Suprapubic skin (tissue), 4 donors: ENCODE results near the gene PRR3. TPM values are rescaled to one million over a fixed set of nuclear protein-coding genes. Genes with fewer than 3 reads are reported as not detected.

ENCODE experiments used
- DNase-seq, 2 donors: peaks; one replicate each; pipeline ENCODE4 v3.0.0-alpha.2; 2019; ENCODE audit warnings: low spot score in 2 of 2
- H3K27ac ChIP-seq: fragments of 200-600 bp; sonication (generic); one replicate; pipeline ENCODE4 v1.5.1; 2019
- H3K27me3 ChIP-seq: fragments of 200-600 bp; sonication (generic); one replicate; pipeline ENCODE4 v1.5.1; 2019
- H3K36me3 ChIP-seq: fragments of 200-600 bp; sonication (generic); one replicate; pipeline ENCODE4 v1.5.1; 2019
- H3K4me1 ChIP-seq: fragments of 200-600 bp; sonication (generic); one replicate; pipeline ENCODE4 v1.5.1; 2019
- H3K4me3 ChIP-seq: fragments of 200-600 bp; sonication (generic); one replicate; pipeline ENCODE4 v1.5.1; 2019; ENCODE audit warnings: mild to moderate bottlenecking
- H3K9me3 ChIP-seq: fragments of 200-600 bp; sonication (generic); one replicate; pipeline ENCODE4 v1.5.1; 2019
- CTCF ChIP-seq, 2 donors: fragments of 200-600 bp in 1 of 2; fragments of 450-650 bp in 1 of 2; sonication (generic) in 1 of 2; IDR thresholded peaks; one replicate each; pipeline ENCODE4 v1.5.1; 2016 to 2019; ENCODE audit warnings: antibody characterized with exemption in 2 of 2, mild to moderate bottlenecking in 1 of 2, moderate library complexity in 1 of 2
- EP300 ChIP-seq: sonication (generic); formaldehyde crosslinking; IDR thresholded peaks from one replicate; pipeline ENCODE4 v1.6.1; 2017; ENCODE audit warnings: antibody characterized with exemption
- POLR2A ChIP-seq, 2 donors: fragments of 450-650 bp; IDR thresholded peaks; one replicate each; pipeline ENCODE4 v1.6.1; 2017; ENCODE audit warnings: antibody characterized with exemption in 2 of 2, mild to moderate bottlenecking in 2 of 2, moderate library complexity in 2 of 2
- POLR2AphosphoS5 ChIP-seq, 3 donors: sonication (generic); formaldehyde crosslinking; IDR thresholded peaks; one replicate each; pipeline ENCODE4 v1.6.1; 2017; ENCODE audit warnings: antibody characterized with exemption in 3 of 3
- WGBS: methylation state at CpG from one replicate; pipeline ENCODE4 v1.1.5; 2018; 5-methylcytosine and 5-hydroxymethylcytosine counted together
- total RNA-seq, 4 donors: library from RNA; depleted of rRNA; stranded (reverse); fragments of >200 nt; gene quantifications; one replicate each; pipeline ENCODE4 v1.1.0, GENCODE V29; 2016

The PRR3 gene
- total RNA-seq, 4 donors from 2014 or later = 5.5 to 10.6 (median 9.0) TPM

- no peak for DNase-seq
- no peak overlapping the region for H3K4me3 ChIP-seq
- H3K36me3 ChIP-seq = no peaks in the 10 kb centered on the region
- WGBS = 87% methylated on average over 3 of the region's 3 CpGs
- TF ChIP-seq EP300 (no peak), POLR2A (IDR thresholded peaks at IDR 0.05) (no peak), CTCF (IDR thresholded peaks at IDR 0.05) (no peak), POLR2AphosphoS5 (IDR thresholded peaks at IDR 0.05) (no peak)
- H3K4me1 ChIP-seq = peaks cover 8% of the 10 kb centered on the region
- no peaks in the 10 kb centered on the region for H3K9me3 ChIP-seq
- H3K27ac ChIP-seq = no peak overlapping the region
- no peaks in the 10 kb centered on the region for H3K27me3 ChIP-seq
Measured at GRCh38 chr6:30537931-30538330, 19.2 kb upstream of the PRR3 start.

- H3K4me3 ChIP-seq = peak overlapping the region; percentile 32
- H3K4me1 ChIP-seq = peaks cover 8% of the 10 kb centered on the region
- TF ChIP-seq POLR2A (IDR thresholded peaks at IDR 0.05) (no peak), POLR2AphosphoS5 (IDR thresholded peaks at IDR 0.05) (no peak), CTCF (IDR thresholded peaks at IDR 0.05) (peak; percentile 92 to 96), EP300 (no peak)
- no peaks in the 10 kb centered on the region for H3K9me3 ChIP-seq
- H3K27ac ChIP-seq = no peak overlapping the region
- no peaks in the 10 kb centered on the region for H3K27me3 ChIP-seq
- peaks cover 16% of the 10 kb centered on the region for H3K36me3 ChIP-seq
- peak in 1 of 2 donors; percentile 81 for DNase-seq
- WGBS = 12% methylated on average over 23 of the region's 23 CpGs
Measured at GRCh38 chr6:30541515-30542403, 15.3 kb upstream of the PRR3 start.

DNA sequence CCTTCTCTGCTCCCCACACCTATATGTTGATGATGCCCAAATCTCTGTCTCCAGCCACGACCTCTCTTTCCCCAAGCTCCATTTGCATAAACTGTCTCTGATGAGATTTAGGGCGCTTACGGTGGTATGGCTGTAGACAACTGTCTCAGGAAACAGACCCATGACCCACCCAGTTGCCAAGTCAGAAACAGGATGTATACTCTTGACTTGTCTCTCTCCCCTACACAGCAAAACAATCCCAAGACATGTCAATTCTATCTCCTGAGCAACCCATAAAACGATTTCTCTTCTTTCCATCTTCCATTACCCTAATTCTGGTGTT, 14.7 kb upstream of the PRR3 start:
- no peak for TF ChIP-seq CTCF (IDR thresholded peaks at IDR 0.05)
- TF ChIP-seq POLR2A (IDR thresholded peaks at IDR 0.05) = no peak
- no peak for TF ChIP-seq EP300
- TF ChIP-seq POLR2AphosphoS5 (IDR thresholded peaks at IDR 0.05) = no peak
- no peak for DNase-seq
- 18% methylated on average over 4 of the region's 4 CpGs for WGBS
- no peaks in the 10 kb centered on the region for H3K9me3 ChIP-seq
- H3K4me3 ChIP-seq = peak overlapping the region; percentile 32
- H3K36me3 ChIP-seq = peaks cover 22% of the 10 kb centered on the region
- no peaks in the 10 kb centered on the region for H3K27me3 ChIP-seq
- H3K27ac ChIP-seq = no peak overlapping the region
- peaks cover 8% of the 10 kb centered on the region for H3K4me1 ChIP-seq

- no peak overlapping the region for H3K27ac ChIP-seq
- H3K9me3 ChIP-seq = no peaks in the 10 kb centered on the region
- peaks cover 27% of the 10 kb centered on the region for H3K36me3 ChIP-seq
- 79% methylated on average over 1 of the region's 1 CpG for WGBS
- H3K4me3 ChIP-seq = no peak overlapping the region
- peaks cover 8% of the 10 kb centered on the region for H3K4me1 ChIP-seq
- TF ChIP-seq POLR2A (IDR thresholded peaks at IDR 0.05) (no peak), CTCF (IDR thresholded peaks at IDR 0.05) (no peak), EP300 (no peak), POLR2AphosphoS5 (IDR thresholded peaks at IDR 0.05) (no peak)
- H3K27me3 ChIP-seq = no peaks in the 10 kb centered on the region
- DNase-seq = no peak
Measured at GRCh38 chr6:30542915-30543314, 14.2 kb upstream of the PRR3 start.

DNA sequence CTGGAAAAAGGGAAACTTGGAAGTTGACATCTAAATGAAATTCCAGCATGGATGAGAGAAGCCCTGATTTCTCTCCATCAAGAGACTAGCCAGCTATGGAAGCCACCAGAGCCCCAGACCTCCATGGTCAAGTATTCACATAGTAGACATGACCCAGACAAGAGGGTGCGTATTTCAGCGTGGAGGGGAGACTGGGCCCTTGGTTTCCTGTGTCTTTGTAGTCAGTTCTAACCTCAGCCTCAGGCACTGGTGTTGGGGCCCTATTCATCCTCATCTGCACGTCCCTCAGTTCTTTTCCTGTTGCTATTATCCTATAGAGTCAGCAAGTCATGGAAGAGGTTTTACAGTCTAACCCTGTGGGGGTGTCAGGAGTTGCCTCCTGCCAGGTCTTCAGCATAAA, 13.3 kb upstream of the PRR3 start:
- DNase-seq = no peak
- WGBS = 96% methylated on average over 3 of the region's 3 CpGs
- Histone ChIP-seq H3K36me3 (peaks cover 36% of the 10 kb centered on the region), H3K4me1 (peaks cover 8% of the 10 kb centered on the region), H3K27ac (no peak overlapping the region), H3K4me3 (no peak overlapping the region), H3K9me3 (no peaks in the 10 kb centered on the region), H3K27me3 (no peaks in the 10 kb centered on the region)
- TF ChIP-seq POLR2A (IDR thresholded peaks at IDR 0.05) (no peak), EP300 (no peak), POLR2AphosphoS5 (IDR thresholded peaks at IDR 0.05) (no peak), CTCF (IDR thresholded peaks at IDR 0.05) (no peak)
